ENCODE measurements around the gene TRMT6.

The TRMT6 gene

DNA sequence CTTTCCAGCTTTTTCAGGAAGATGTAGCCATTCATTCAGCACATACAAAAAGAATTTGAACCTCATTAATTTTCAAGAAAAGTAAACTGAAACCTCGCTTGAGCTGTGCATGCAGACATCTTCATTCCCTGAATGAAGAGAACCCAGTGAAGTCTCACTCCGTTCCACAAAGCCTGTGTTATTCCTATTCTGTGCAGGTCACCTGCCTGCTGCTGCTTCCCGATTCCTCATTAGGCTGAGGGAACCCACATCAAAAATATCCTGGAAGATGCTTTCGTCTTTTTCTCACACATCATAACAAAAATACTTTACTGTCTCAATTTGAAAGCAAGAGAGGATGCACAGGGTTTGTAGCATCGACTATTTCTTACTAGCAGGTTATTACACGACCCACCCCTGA is 40.1 kb downstream of the TRMT6 start:
- 85% methylated on average over 4 of the region's 6 CpGs for WGBS (ENCODE audit: insufficient coverage)
- Histone ChIP-seq H3K36me3 (ENCODE audit: control insufficient read depth in 4 of 4, insufficient read depth in 4 of 4, low read length in 3 of 4) (no peaks in the 10 kb centered on the region), H3K27ac (ENCODE audit: insufficient read depth in 1 of 2, low read depth in 1 of 2, low read length in 2 of 2, poor library complexity in 1 of 2, severe bottlenecking in 2 of 2) (no peak overlapping the region), H3K4me1 (ENCODE audit: control extremely low read depth in 1 of 4, control insufficient read depth in 4 of 4, insufficient read depth in 4 of 4, low read length in 3 of 4) (peaks cover 0 to 12% (median 10%) of the 10 kb centered on the region in 4 experiments), H3K27me3 (replicated peaks in 2 of 5; ENCODE audit: control insufficient read depth in 4 of 5, insufficient read depth in 5 of 5, low read length in 4 of 5) (peaks cover 12 to 56% (median 16%) of the 10 kb centered on the region in 5 experiments), H3K9me3 (ENCODE audit: control extremely low read depth in 1 of 5, control insufficient read depth in 4 of 5, insufficient read depth in 2 of 5, low read depth in 1 of 5, low read length in 4 of 5) (peaks cover 0 to 2% (median 0%) of the 10 kb centered on the region in 5 experiments), H3K4me3 (ENCODE audit: control insufficient read depth in 1 of 7, extremely low read depth in 1 of 7, insufficient read depth in 4 of 7, low read depth in 2 of 7, low read length in 6 of 7) (no peak overlapping the region)
- no peak for DNase-seq
- ChIA-PET POLR2A (no interaction called here), CTCF (no interaction called here)

GRCh38 chr20:5908981-5909380 is 41.4 kb downstream of the TRMT6 start:
- CTCF ChIA-PET, result interaction anchor here (0.6 kb wide), 1 partner anchor 9 kb away, joined by 3 read pairs; no protein-coding TSS in a partner anchor
- Histone ChIP-seq H3K4me1 (ENCODE audit: control extremely low read depth in 1 of 4, control insufficient read depth in 4 of 4, insufficient read depth in 4 of 4, low read length in 3 of 4) (peaks cover 0 to 12% (median 10%) of the 10 kb centered on the region in 4 experiments), H3K9me3 (ENCODE audit: control extremely low read depth in 1 of 5, control insufficient read depth in 4 of 5, insufficient read depth in 2 of 5, low read depth in 1 of 5, low read length in 4 of 5) (peaks cover 0 to 2% (median 0%) of the 10 kb centered on the region in 5 experiments), H3K36me3 (ENCODE audit: control insufficient read depth in 4 of 4, insufficient read depth in 4 of 4, low read length in 3 of 4) (no peaks in the 10 kb centered on the region), H3K4me3 (ENCODE audit: control insufficient read depth in 1 of 7, extremely low read depth in 1 of 7, insufficient read depth in 4 of 7, low read depth in 2 of 7, low read length in 6 of 7) (no peak overlapping the region), H3K27me3 (replicated peaks in 2 of 5; ENCODE audit: control insufficient read depth in 4 of 5, insufficient read depth in 5 of 5, low read length in 4 of 5) (peaks cover 9 to 53% (median 20%) of the 10 kb centered on the region in 5 experiments), H3K27ac (ENCODE audit: insufficient read depth in 1 of 2, low read depth in 1 of 2, low read length in 2 of 2, poor library complexity in 1 of 2, severe bottlenecking in 2 of 2) (no peak overlapping the region)
- POLR2A ChIA-PET, result no interaction called here
- WGBS (ENCODE audit: insufficient coverage), result no CpG with 5 or more reads among the region's 2 CpGs
- DNase-seq, result no peak

- CTCF ChIA-PET, result no interaction called here
- 89% methylated on average over 1 of the region's 1 CpG for WGBS (ENCODE audit: insufficient coverage)
- no peaks in the 10 kb centered on the region for H3K36me3 ChIP-seq (ENCODE audit: control insufficient read depth in 4 of 4, insufficient read depth in 4 of 4, low read length in 3 of 4)
These were observed 49.4 kb downstream of the TRMT6 start for GRCh38 chr20:5900908-5901307.

DNA sequence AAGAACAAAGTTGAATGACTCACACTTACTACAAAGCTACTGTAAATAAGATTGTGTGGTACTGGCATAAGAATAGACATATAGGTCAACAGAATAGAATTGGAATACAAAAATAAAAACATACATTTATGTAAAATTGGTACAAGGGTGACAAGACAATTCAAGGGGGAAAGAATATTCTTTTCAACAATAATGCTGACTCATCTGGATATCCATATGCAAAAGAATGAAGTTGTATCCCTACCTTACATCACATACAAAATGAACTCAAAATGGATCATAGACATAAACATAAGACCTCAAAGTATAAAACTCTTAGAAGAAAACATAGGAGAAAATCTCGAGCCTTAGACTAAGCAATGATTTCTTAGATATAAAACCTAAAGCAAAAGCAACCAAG is 50.9 kb downstream of the TRMT6 start:
- H3K9me3 ChIP-seq (ENCODE audit: control extremely low read depth in 1 of 5, control insufficient read depth in 4 of 5, insufficient read depth in 2 of 5, low read depth in 1 of 5, low read length in 4 of 5), result peaks cover 0 to 8% (median 0%) of the 10 kb centered on the region in 5 experiments
- no peaks in the 10 kb centered on the region for H3K4me1 ChIP-seq (ENCODE audit: control extremely low read depth in 1 of 4, control insufficient read depth in 4 of 4, insufficient read depth in 4 of 4, low read length in 3 of 4)
- H3K36me3 ChIP-seq (ENCODE audit: control insufficient read depth in 4 of 4, insufficient read depth in 4 of 4, low read length in 3 of 4), result no peaks in the 10 kb centered on the region
- H3K27me3 ChIP-seq (replicated peaks in 2 of 5; ENCODE audit: control insufficient read depth in 4 of 5, insufficient read depth in 5 of 5, low read length in 4 of 5), result peaks cover 0 to 6% (median 0%) of the 10 kb centered on the region in 5 experiments
- no CpG with 5 or more reads among the region's 1 CpG for WGBS (ENCODE audit: insufficient coverage)
- H3K27ac ChIP-seq (ENCODE audit: insufficient read depth in 1 of 2, low read depth in 1 of 2, low read length in 2 of 2, poor library complexity in 1 of 2, severe bottlenecking in 2 of 2), result no peak overlapping the region
- ChIA-PET CTCF (interaction anchor here (0.9 to 1.0 kb wide), 2 partner anchors 7 to 10 kb away, joined by 3 read pairs; no protein-coding TSS in a partner anchor), POLR2A (no interaction called here)
- no peak overlapping the region for H3K4me3 ChIP-seq (ENCODE audit: control insufficient read depth in 1 of 7, extremely low read depth in 1 of 7, insufficient read depth in 4 of 7, low read depth in 2 of 7, low read length in 6 of 7)
- DNase-seq, result no peak

More at GRCh38 chr20:5900908-5901307, 49.4 kb downstream of the TRMT6 start:
- Histone ChIP-seq H3K4me1 (ENCODE audit: control extremely low read depth in 1 of 4, control insufficient read depth in 4 of 4, insufficient read depth in 4 of 4, low read length in 3 of 4) (no peaks in the 10 kb centered on the region), H3K9me3 (ENCODE audit: control extremely low read depth in 1 of 5, control insufficient read depth in 4 of 5, insufficient read depth in 2 of 5, low read depth in 1 of 5, low read length in 4 of 5) (peaks cover 0 to 10% (median 0%) of the 10 kb centered on the region in 5 experiments), H3K4me3 (ENCODE audit: control insufficient read depth in 1 of 7, extremely low read depth in 1 of 7, insufficient read depth in 4 of 7, low read depth in 2 of 7, low read length in 6 of 7) (no peak overlapping the region), H3K27me3 (replicated peaks in 2 of 5; ENCODE audit: control insufficient read depth in 4 of 5, insufficient read depth in 5 of 5, low read length in 4 of 5) (peaks cover 0 to 6% (median 4%) of the 10 kb centered on the region in 5 experiments), H3K27ac (ENCODE audit: insufficient read depth in 1 of 2, low read depth in 1 of 2, low read length in 2 of 2, poor library complexity in 1 of 2, severe bottlenecking in 2 of 2) (no peak overlapping the region)
- DNase-seq, result no peak
- POLR2A ChIA-PET, result no interaction called here

DNA sequence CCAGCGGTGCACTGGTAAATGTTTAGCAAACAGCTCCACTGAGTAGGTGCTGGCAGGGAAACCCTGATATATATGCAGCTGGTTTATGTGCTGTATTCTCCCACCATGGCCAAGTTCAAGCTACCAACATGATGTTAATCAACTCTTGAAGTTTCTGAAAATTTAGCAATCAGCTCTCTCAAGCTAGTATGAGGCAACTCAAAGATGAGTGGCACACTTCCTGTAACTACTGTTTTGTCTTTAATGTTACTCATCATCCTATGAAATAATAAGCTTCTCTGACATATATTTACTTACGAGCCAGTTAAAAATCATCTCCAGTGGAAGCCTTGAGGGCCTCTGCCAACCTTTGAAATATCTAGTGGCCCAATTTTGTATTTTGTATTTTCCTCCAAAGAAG is 54.7 kb downstream of the TRMT6 start:
- Histone ChIP-seq H3K27me3 (replicated peaks in 2 of 5; ENCODE audit: control insufficient read depth in 4 of 5, insufficient read depth in 5 of 5, low read length in 4 of 5) (peaks cover 0 to 5% (median 0%) of the 10 kb centered on the region in 5 experiments), H3K9me3 (ENCODE audit: control extremely low read depth in 1 of 5, control insufficient read depth in 4 of 5, insufficient read depth in 2 of 5, low read depth in 1 of 5, low read length in 4 of 5) (peaks cover 0 to 8% (median 0%) of the 10 kb centered on the region in 5 experiments), H3K4me3 (ENCODE audit: control insufficient read depth in 1 of 7, extremely low read depth in 1 of 7, insufficient read depth in 4 of 7, low read depth in 2 of 7, low read length in 6 of 7) (no peak overlapping the region), H3K4me1 (ENCODE audit: control extremely low read depth in 1 of 4, control insufficient read depth in 4 of 4, insufficient read depth in 4 of 4, low read length in 3 of 4) (no peaks in the 10 kb centered on the region), H3K36me3 (ENCODE audit: control insufficient read depth in 4 of 4, insufficient read depth in 4 of 4, low read length in 3 of 4) (no peaks in the 10 kb centered on the region), H3K27ac (ENCODE audit: insufficient read depth in 1 of 2, low read depth in 1 of 2, low read length in 2 of 2, poor library complexity in 1 of 2, severe bottlenecking in 2 of 2) (no peak overlapping the region)
- no peak for DNase-seq
- CTCF ChIA-PET, result interaction anchor here (0.9 kb wide), 1 partner anchor 17 kb away, joined by 3 read pairs; no protein-coding TSS in a partner anchor
- POLR2A ChIA-PET, result no interaction called here
- no CpG with 5 or more reads among the region's 2 CpGs for WGBS (ENCODE audit: insufficient coverage)

DNA sequence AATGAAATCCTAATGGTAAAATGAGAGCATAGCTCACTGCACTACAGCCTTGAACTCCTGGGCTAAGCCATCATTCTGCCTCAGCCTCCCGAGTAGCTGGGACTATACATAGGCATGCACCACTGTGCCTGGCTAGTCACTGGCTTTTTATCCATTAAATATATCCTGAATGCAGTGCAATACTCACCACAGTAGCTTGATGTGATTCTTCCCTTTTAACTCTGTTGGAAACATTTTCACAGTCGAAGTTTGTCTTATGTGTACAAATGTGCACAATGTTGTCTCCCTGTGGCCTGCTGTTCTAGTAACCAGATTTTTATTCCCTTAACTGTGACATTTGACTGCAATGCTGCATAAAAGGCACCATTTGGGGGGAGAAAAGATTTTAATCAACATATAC is 56.7 kb downstream of the TRMT6 start:
- no peaks in the 10 kb centered on the region for H3K4me1 ChIP-seq (ENCODE audit: control extremely low read depth in 1 of 4, control insufficient read depth in 4 of 4, insufficient read depth in 4 of 4, low read length in 3 of 4)
- H3K4me3 ChIP-seq (ENCODE audit: control insufficient read depth in 1 of 7, extremely low read depth in 1 of 7, insufficient read depth in 4 of 7, low read depth in 2 of 7, low read length in 6 of 7), result no peak overlapping the region
- ChIA-PET CTCF (no interaction called here), POLR2A (no interaction called here)
- peaks cover 0 to 5% (median 0%) of the 10 kb centered on the region in 5 experiments for H3K27me3 ChIP-seq (replicated peaks in 2 of 5; ENCODE audit: control insufficient read depth in 4 of 5, insufficient read depth in 5 of 5, low read length in 4 of 5)
- peaks cover 0 to 8% (median 0%) of the 10 kb centered on the region in 5 experiments for H3K9me3 ChIP-seq (ENCODE audit: control extremely low read depth in 1 of 5, control insufficient read depth in 4 of 5, insufficient read depth in 2 of 5, low read depth in 1 of 5, low read length in 4 of 5)
- H3K36me3 ChIP-seq (ENCODE audit: control insufficient read depth in 4 of 4, insufficient read depth in 4 of 4, low read length in 3 of 4), result no peaks in the 10 kb centered on the region
- WGBS (ENCODE audit: insufficient coverage), result 100% methylated on average over 2 of the region's 2 CpGs
- no peak for DNase-seq
- H3K27ac ChIP-seq (ENCODE audit: insufficient read depth in 1 of 2, low read depth in 1 of 2, low read length in 2 of 2, poor library complexity in 1 of 2, severe bottlenecking in 2 of 2), result no peak overlapping the region

DNA sequence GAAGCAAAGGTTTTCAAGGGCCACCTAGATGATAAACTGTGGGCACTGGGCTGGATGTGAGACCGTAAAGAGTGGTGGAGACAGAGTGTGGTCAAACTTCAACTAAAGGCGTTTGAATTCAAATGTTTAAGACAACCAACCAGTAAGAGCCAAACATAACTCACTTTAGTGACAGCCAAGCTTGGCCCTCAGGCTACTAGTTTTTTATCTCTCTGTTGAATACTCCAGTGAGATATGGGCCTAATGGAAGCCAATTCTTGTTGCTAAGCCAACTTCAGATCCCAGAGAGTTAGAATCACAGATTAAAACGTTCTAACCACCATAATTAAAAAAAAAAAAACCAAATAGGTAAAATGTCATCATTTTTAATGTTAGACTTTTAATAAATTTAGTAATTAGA is 57.3 kb downstream of the TRMT6 start:
- H3K4me1 ChIP-seq (ENCODE audit: control extremely low read depth in 1 of 4, control insufficient read depth in 4 of 4, insufficient read depth in 4 of 4, low read length in 3 of 4), result peaks cover 0 to under 1% (median 0%) of the 10 kb centered on the region in 4 experiments
- peaks cover 0 to 8% (median 0%) of the 10 kb centered on the region in 5 experiments for H3K9me3 ChIP-seq (ENCODE audit: control extremely low read depth in 1 of 5, control insufficient read depth in 4 of 5, insufficient read depth in 2 of 5, low read depth in 1 of 5, low read length in 4 of 5)
- H3K27me3 ChIP-seq (replicated peaks in 2 of 5; ENCODE audit: control insufficient read depth in 4 of 5, insufficient read depth in 5 of 5, low read length in 4 of 5), result peaks cover 0 to 5% (median 0%) of the 10 kb centered on the region in 5 experiments
- H3K4me3 ChIP-seq (ENCODE audit: control insufficient read depth in 1 of 7, extremely low read depth in 1 of 7, insufficient read depth in 4 of 7, low read depth in 2 of 7, low read length in 6 of 7), result no peak overlapping the region
- H3K36me3 ChIP-seq (ENCODE audit: control insufficient read depth in 4 of 4, insufficient read depth in 4 of 4, low read length in 3 of 4), result no peaks in the 10 kb centered on the region
- no peak for DNase-seq
- ChIA-PET CTCF (no interaction called here), POLR2A (no interaction called here)
- no peak overlapping the region for H3K27ac ChIP-seq (ENCODE audit: insufficient read depth in 1 of 2, low read depth in 1 of 2, low read length in 2 of 2, poor library complexity in 1 of 2, severe bottlenecking in 2 of 2)
- 100% methylated on average over 1 of the region's 3 CpGs for WGBS (ENCODE audit: insufficient coverage)

Measured in common myeloid progenitor, CD34-positive (primary cell).